KMS-11 (cell line): ENCODE data around the gene CDC42EP2.

Source experiments
- H2AFZ ChIP-seq: fragments of 200-600 bp; sonication (generic); 2 replicates; pipeline ENCODE4 v1.6.1; 2016; ENCODE audit warnings: antibody characterized with exemption, mixed run types, low read depth
- H3K27ac ChIP-seq: fragments of 200-600 bp; sonication (generic); 2 replicates; pipeline ENCODE4 v1.6.1; 2016; ENCODE audit warnings: mild to moderate bottlenecking, mixed run types
- H3K27me3 ChIP-seq: fragments of 200-600 bp; sonication (generic); 2 replicates; pipeline ENCODE4 v1.6.1; 2017; ENCODE audit warnings: mild to moderate bottlenecking, low read depth, mixed run types, moderate library complexity; ENCODE audit not compliant: insufficient read depth
- H3K36me3 ChIP-seq: fragments of 200-600 bp; sonication (generic); 2 replicates; pipeline ENCODE4 v1.6.1; 2017; ENCODE audit warnings: mild to moderate bottlenecking, mixed run types; ENCODE audit not compliant: insufficient read depth
- H3K4me1 ChIP-seq: fragments of 200-600 bp; sonication (generic); 2 replicates; pipeline ENCODE4 v1.6.1; 2016; ENCODE audit warnings: mild to moderate bottlenecking, low read depth, mixed run types; ENCODE audit not compliant: poor library complexity, severe bottlenecking
- H3K4me2 ChIP-seq: fragments of 200-600 bp; sonication (generic); 2 replicates; pipeline ENCODE4 v1.7.0; 2016; ENCODE audit warnings: mild to moderate bottlenecking, mixed run types
- H3K4me3 ChIP-seq: fragments of 200-600 bp; sonication (generic); IDR thresholded peaks from 2 replicates; pipeline ENCODE4 v1.6.1; 2017; ENCODE audit warnings: low read depth, low read length, mixed read lengths; ENCODE audit not compliant: insufficient read depth
- H3K79me2 ChIP-seq: fragments of 200-600 bp; sonication (generic); 2 replicates; pipeline ENCODE4 v1.6.1; 2016; ENCODE audit warnings: low read depth, mixed run types; ENCODE audit not compliant: insufficient read depth
- H3K9ac ChIP-seq: fragments of 200-600 bp; sonication (generic); 2 replicates; pipeline ENCODE4 v1.6.1; 2016; ENCODE audit warnings: mild to moderate bottlenecking, mixed run types
- H4K20me1 ChIP-seq: fragments of 200-600 bp; sonication (generic); 2 replicates; pipeline ENCODE4 v1.6.1; 2016; ENCODE audit warnings: mild to moderate bottlenecking, mixed run types; ENCODE audit not compliant: insufficient read depth
- CTCF ChIP-seq: fragments of 200-600 bp; sonication (generic); conservative IDR thresholded peaks from 2 replicates; pipeline ENCODE4 v1.6.1; 2017; ENCODE audit warnings: low read depth, mild to moderate bottlenecking, antibody characterized with exemption, low read length, moderate library complexity, mixed read lengths

The CDC42EP2 gene

GRCh38 chr11:65355776-65356393, 41.2 kb downstream of the CDC42EP2 start:
- H3K4me3 ChIP-seq: no peak overlapping the region
- H3K36me3 ChIP-seq: no peaks in the 10 kb centered on the region
- TF ChIP-seq CTCF: no peak
- peak overlapping the region; percentile 59; the same call in 1 of the 2 replicates for H3K4me2 ChIP-seq
- no peak overlapping the region for H3K27ac ChIP-seq
- H3K27me3 ChIP-seq: no peaks in the 10 kb centered on the region
- no peak overlapping the region; the same call in 1 of the 2 replicates for H3K9ac ChIP-seq
- H2AFZ ChIP-seq: peak overlapping the region; percentile 18; the same call in 1 of the 2 replicates
- H3K4me1 ChIP-seq: peaks cover 9% of the 10 kb centered on the region
- no peaks in the 10 kb centered on the region for H3K79me2 ChIP-seq
- H4K20me1 ChIP-seq: no peaks in the 10 kb centered on the region

- Histone ChIP-seq H3K9ac (no peak overlapping the region), H3K27ac (no peak overlapping the region), H3K27me3 (no peaks in the 10 kb centered on the region), H3K4me2 (no peak overlapping the region), H3K36me3 (no peaks in the 10 kb centered on the region), H4K20me1 (no peaks in the 10 kb centered on the region), H2AFZ (no peak overlapping the region), H3K79me2 (no peaks in the 10 kb centered on the region), H3K4me1 (peaks cover 9% of the 10 kb centered on the region), H3K4me3 (no peak overlapping the region)
- TF ChIP-seq CTCF: no peak
Observed at GRCh38 chr11:65356394-65356972, 41.8 kb downstream of the CDC42EP2 start.

GRCh38 chr11:65357856-65358356, 43.2 kb downstream of the CDC42EP2 start:
- Histone ChIP-seq H3K4me3 (no peak overlapping the region), H3K4me2 (no peak overlapping the region), H3K27ac (no peak overlapping the region), H3K79me2 (no peaks in the 10 kb centered on the region), H3K27me3 (no peaks in the 10 kb centered on the region), H2AFZ (no peak overlapping the region), H3K36me3 (no peaks in the 10 kb centered on the region), H3K4me1 (peaks cover 19% of the 10 kb centered on the region), H4K20me1 (no peaks in the 10 kb centered on the region), H3K9ac (no peak overlapping the region)
- TF ChIP-seq CTCF: no peak

- no peak for TF ChIP-seq CTCF
- H4K20me1 ChIP-seq: no peaks in the 10 kb centered on the region
- no peaks in the 10 kb centered on the region for H3K79me2 ChIP-seq
- no peak overlapping the region for H2AFZ ChIP-seq
- H3K27me3 ChIP-seq: no peaks in the 10 kb centered on the region
- no peak overlapping the region for H3K27ac ChIP-seq
- peaks cover 28% of the 10 kb centered on the region for H3K4me1 ChIP-seq
- H3K4me2 ChIP-seq: no peak overlapping the region; the same call in 1 of the 2 replicates
- H3K4me3 ChIP-seq: no peak overlapping the region
- peak overlapping the region; percentile 9; the same call in 1 of the 2 replicates for H3K9ac ChIP-seq
- H3K36me3 ChIP-seq: no peaks in the 10 kb centered on the region
Observed at GRCh38 chr11:65362320-65362931, 47.8 kb downstream of the CDC42EP2 start.
